Activated CD8-positive, alpha-beta T cell treated with anti-CD3 and anti-CD28 coated beads for 36 hours (primary cell): ENCODE results near the gene MOSPD3. TPM values are rescaled to one million over a fixed set of nuclear protein-coding genes. Genes with fewer than 3 reads are reported as not detected.

ENCODE experiments used
- ATAC-seq: fragments of 200-7000 bp; cut with Tn5 transposase; one replicate; pipeline ENCODE4 v1.10.0; 2021; ENCODE audit warnings: mild to moderate bottlenecking, moderate library complexity
- CTCF ChIA-PET: fragments of 350-600 bp; sonication (Branson Sonifier 250); formaldehyde crosslinking; loops from one replicate; lab custom pipeline; 2021; ENCODE audit warnings: antibody characterized with exemption; lab: Charles Lee
- POLR2A ChIA-PET: fragments of 350-600 bp; sonication (Branson Sonifier 250); formaldehyde crosslinking; loops from one replicate; lab custom pipeline; 2021; ENCODE audit warnings: antibody characterized with exemption; lab: Charles Lee
- DNase-seq: peaks from one replicate; pipeline ENCODE4 v3.0.0-alpha.2; 2020
- H3K27ac Mint-ChIP-seq: one replicate; pipeline ENCODE4 v1.8.0; 2021; ENCODE audit warnings: mild to moderate bottlenecking, mixed read lengths
- H3K27me3 Mint-ChIP-seq: one replicate; pipeline ENCODE4 v1.8.0; 2021; ENCODE audit warnings: mixed read lengths
- H3K36me3 Mint-ChIP-seq: one replicate; pipeline ENCODE4 v1.8.0; 2021; ENCODE audit warnings: low read depth, mixed read lengths
- H3K4me1 Mint-ChIP-seq: one replicate; pipeline ENCODE4 v1.8.0; 2021; ENCODE audit warnings: low read depth, mixed read lengths
- H3K4me3 Mint-ChIP-seq: one replicate; pipeline ENCODE4 v1.8.0; 2021; ENCODE audit warnings: mild to moderate bottlenecking, moderate library complexity, mixed read lengths
- H3K9me3 Mint-ChIP-seq: one replicate; pipeline ENCODE4 v1.8.0; 2021; ENCODE audit warnings: mixed read lengths
- intact Hi-C: fragments of 100-400 bp; cut with micrococcal nuclease; formaldehyde crosslinking; loops from one replicate; pipeline ENCODE4 v1.10.0; 2022
- total RNA-seq, 2 experiments: library from RNA; stranded (reverse); gene quantifications; one replicate each; pipeline ENCODE4 v1.2.3, GENCODE V29; 2021
- TF ChIP-seq, protein P1 (sequence below): fragments of 200-600 bp; IDR thresholded peaks from one replicate; pipeline ENCODE4 v1.8.0; 2022; ENCODE audit warnings: antibody characterized with exemption, mild to moderate bottlenecking

Gene MOSPD3
- total RNA-seq, 2 experiments from 2014 or later: 9.6 to 10.5 TPM

GRCh38 chr7:100591596-100591995, 20.7 kb upstream of the MOSPD3 start:
- no peaks in the 10 kb centered on the region for H3K9me3 Mint-ChIP-seq
- intact Hi-C loops: no loop called here
- POLR2A ChIA-PET: interaction anchor here (1.0 to 1.4 kb wide), 2 partner anchors 12 to 43 kb away, joined by 3 to 4 read pairs; no protein-coding TSS in a partner anchor
- no peak overlapping the region for H3K4me3 Mint-ChIP-seq
- no peaks in the 10 kb centered on the region for H3K36me3 Mint-ChIP-seq
- DNase-seq (no peak), ATAC-seq (no peak)
- CTCF ChIA-PET: interaction anchor here (0.7 to 1.0 kb wide), 2 partner anchors 99 to 105 kb away, joined by 3 read pairs; no protein-coding TSS in a partner anchor
- H3K27ac Mint-ChIP-seq: no peak overlapping the region
- H3K4me1 Mint-ChIP-seq: no peaks in the 10 kb centered on the region
- TF ChIP-seq, protein P1, sequence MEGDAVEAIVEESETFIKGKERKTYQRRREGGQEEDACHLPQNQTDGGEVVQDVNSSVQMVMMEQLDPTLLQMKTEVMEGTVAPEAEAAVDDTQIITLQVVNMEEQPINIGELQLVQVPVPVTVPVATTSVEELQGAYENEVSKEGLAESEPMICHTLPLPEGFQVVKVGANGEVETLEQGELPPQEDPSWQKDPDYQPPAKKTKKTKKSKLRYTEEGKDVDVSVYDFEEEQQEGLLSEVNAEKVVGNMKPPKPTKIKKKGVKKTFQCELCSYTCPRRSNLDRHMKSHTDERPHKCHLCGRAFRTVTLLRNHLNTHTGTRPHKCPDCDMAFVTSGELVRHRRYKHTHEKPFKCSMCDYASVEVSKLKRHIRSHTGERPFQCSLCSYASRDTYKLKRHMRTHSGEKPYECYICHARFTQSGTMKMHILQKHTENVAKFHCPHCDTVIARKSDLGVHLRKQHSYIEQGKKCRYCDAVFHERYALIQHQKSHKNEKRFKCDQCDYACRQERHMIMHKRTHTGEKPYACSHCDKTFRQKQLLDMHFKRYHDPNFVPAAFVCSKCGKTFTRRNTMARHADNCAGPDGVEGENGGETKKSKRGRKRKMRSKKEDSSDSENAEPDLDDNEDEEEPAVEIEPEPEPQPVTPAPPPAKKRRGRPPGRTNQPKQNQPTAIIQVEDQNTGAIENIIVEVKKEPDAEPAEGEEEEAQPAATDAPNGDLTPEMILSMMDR: no peak
- peaks cover 5% of the 10 kb centered on the region for H3K27me3 Mint-ChIP-seq

DNA sequence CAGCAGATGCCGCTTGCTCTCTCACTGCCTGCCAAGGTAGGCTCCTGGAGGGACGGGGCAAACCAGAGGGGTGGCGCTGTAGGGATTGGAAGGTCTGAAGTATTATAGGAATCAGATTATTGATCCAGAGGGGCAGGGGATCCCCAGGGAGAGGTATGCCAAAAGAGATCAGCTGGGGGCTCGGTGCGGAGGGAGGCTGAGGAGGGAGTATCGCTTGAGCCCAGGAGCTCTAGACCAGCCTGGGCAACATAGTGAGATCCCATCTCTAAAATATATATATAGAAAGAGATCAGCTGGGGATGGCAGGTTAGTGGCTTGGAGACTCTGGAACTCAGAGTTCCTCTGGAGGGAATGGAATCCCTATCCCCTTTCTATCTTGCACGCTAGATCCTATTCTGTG, 17.2 kb upstream of the MOSPD3 start:
- ChIA-PET POLR2A (interaction anchor here (0.9 to 1.4 kb wide), 2 partner anchors 10 to 22 kb away, joined by 3 read pairs; no protein-coding TSS in a partner anchor), CTCF (interaction anchor here (1.6 kb wide), 1 partner anchor 96 kb away, joined by 4 read pairs; no protein-coding TSS in a partner anchor)
- Mint-ChIP-seq H3K27me3 (peaks cover 4% of the 10 kb centered on the region), H3K4me3 (no peak overlapping the region), H3K27ac (no peak overlapping the region), H3K9me3 (no peaks in the 10 kb centered on the region), H3K4me1 (peaks cover 3% of the 10 kb centered on the region), H3K36me3 (no peaks in the 10 kb centered on the region)
- TF ChIP-seq, protein P1: no peak
- ATAC-seq (no peak), DNase-seq (no peak)
- intact Hi-C loops: no loop called here

GRCh38 chr7:100598425-100598824, 13.9 kb upstream of the MOSPD3 start:
- Mint-ChIP-seq H3K4me3 (no peak overlapping the region), H3K36me3 (no peaks in the 10 kb centered on the region), H3K4me1 (peaks cover 3% of the 10 kb centered on the region), H3K9me3 (no peaks in the 10 kb centered on the region), H3K27me3 (no peaks in the 10 kb centered on the region), H3K27ac (no peak overlapping the region)
- ChIA-PET CTCF (interaction anchor here (1.4 to 1.5 kb wide), 2 partner anchors 9 to 36 kb away, joined by 3 read pairs; no protein-coding TSS in a partner anchor), POLR2A (no interaction called here)
- DNase-seq (no peak), ATAC-seq (no peak)
- TF ChIP-seq, protein P1: no peak
- intact Hi-C loops: no loop called here

DNA sequence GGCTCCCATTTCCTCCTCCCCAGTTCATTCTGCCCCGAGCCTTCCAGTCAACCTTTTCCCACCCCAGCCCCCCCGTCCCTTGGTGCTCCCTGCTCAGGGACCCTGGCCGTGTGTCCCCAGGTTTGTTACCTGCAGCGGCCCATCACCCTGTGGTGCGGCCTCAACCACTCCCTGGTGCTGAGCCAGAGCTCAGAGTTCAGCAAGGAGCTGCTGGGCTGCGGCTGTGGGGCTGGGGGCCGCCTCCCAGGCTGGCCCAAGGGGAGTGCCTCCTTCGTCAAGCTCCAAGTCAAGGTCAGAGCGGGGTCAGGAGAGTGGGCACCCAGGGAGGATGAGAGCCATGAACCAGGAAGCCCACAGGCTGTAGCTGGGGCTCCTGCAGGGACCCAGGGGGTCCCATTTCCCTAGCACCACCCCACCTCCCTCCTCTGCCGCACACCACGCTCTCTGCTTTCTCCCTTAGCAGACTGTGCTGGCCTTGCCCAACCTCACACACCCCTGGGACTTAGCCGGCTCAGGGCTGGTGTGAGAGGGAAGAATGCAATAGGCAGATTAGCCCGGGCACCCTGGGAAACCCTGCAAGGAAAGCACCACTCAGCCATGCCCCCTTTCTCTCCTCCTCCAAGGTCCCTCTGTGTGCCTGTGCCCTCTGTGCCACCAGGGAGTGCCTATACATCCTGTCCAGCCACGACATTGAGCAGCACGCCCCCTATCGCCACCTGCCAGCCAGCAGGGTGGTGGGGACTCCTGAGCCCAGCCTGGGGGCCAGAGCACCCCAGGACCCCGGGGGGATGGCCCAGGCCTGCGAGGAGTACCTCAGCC, 12.2 kb upstream of the MOSPD3 start:
- DNase-seq: no peak
- Mint-ChIP-seq H3K27ac (no peak overlapping the region), H3K4me1 (peaks cover 13% of the 10 kb centered on the region), H3K4me3 (no peak overlapping the region), H3K9me3 (no peaks in the 10 kb centered on the region), H3K36me3 (no peaks in the 10 kb centered on the region), H3K27me3 (peaks cover under 1% of the 10 kb centered on the region)
- ATAC-seq: no peak
- ChIA-PET POLR2A (no interaction called here), CTCF (no interaction called here)
- TF ChIP-seq, protein P1: no peak
- intact Hi-C loops: loop anchor here (10.0 kb wide), 1 partner anchor 75 kb away; the partner anchor contains the start of gene GNB2

DNA sequence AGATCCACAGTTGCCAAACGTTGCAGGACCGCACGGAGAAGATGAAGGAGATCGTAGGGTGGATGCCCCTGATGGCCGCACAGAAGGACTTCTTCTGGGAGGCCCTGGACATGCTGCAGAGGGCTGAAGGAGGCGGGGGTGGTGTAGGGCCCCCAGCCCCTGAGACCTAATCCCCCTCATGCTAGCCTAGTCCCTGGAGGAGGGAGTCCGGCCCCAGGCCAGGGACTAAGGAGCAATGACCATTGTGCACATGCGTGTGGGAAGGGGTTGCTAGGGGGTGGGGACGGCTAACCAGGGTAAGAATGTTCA, 11.7 kb upstream of the MOSPD3 start:
- intact Hi-C loops: loop anchor here (10.0 kb wide), 1 partner anchor 74 kb away; the partner anchor contains the start of gene GNB2
- TF ChIP-seq, protein P1: no peak
- no peak for DNase-seq
- H3K36me3 Mint-ChIP-seq: no peaks in the 10 kb centered on the region
- no peak overlapping the region for H3K27ac Mint-ChIP-seq
- H3K4me3 Mint-ChIP-seq: no peak overlapping the region
- ChIA-PET CTCF (no interaction called here), POLR2A (no interaction called here)
- peaks cover 3% of the 10 kb centered on the region for H3K27me3 Mint-ChIP-seq
- H3K9me3 Mint-ChIP-seq: no peaks in the 10 kb centered on the region
- H3K4me1 Mint-ChIP-seq: peaks cover 18% of the 10 kb centered on the region
- no peak for ATAC-seq
